ENCODE measurements around the gene TM9SF1. TPM values are rescaled to one million over a fixed set of nuclear protein-coding genes. Genes with fewer than 3 reads are reported as not detected.

TM9SF1 gene
- total and polyA plus RNA-seq, 2 of the 4 experiments (the other 2 are of a cell fraction), result 40.4 to 65.6 TPM

GRCh38 chr14:24236689-24237462 is 41.6 kb upstream of the TM9SF1 start:
- no peak overlapping the region for H2BK5ac ChIP-seq (ENCODE audit: low read depth, low read length, poor library complexity, severe bottlenecking)
- H3K56ac ChIP-seq (ENCODE audit: extremely low read depth, insufficient read depth, low read length), result no peak overlapping the region
- dilution Hi-C loops (cut with HindIII; ENCODE audit: low sequenced_read_pairs, unreplicated experiment), result no loop called here
- no peak overlapping the region for H4K5ac ChIP-seq (ENCODE audit: low read depth, low read length)
- peaks cover 30% of the 10 kb centered on the region for H3K9me1 ChIP-seq (ENCODE audit: insufficient read depth, low read length)
- H3K23ac ChIP-seq (ENCODE audit: low read depth, low read length), result no peak overlapping the region
- H3K4me2 ChIP-seq (ENCODE audit: low read depth, low read length), result no peak overlapping the region
- peaks cover 44% of the 10 kb centered on the region for H3K36me3 ChIP-seq (ENCODE audit: control insufficient read depth, insufficient read depth, low read length)
- no peak overlapping the region for H2AFZ ChIP-seq (replicated peaks; ENCODE audit: low read length, poor library complexity)
- TF ChIP-seq RCOR1 (IDR thresholded peaks at IDR 0.05; ENCODE audit: insufficient replicate concordance, low read length) (no peak), RAD21 (IDR thresholded peaks at IDR 0.05; ENCODE audit: low read length) (no peak), NFE2L2 (IDR thresholded peaks at IDR 0.05; ENCODE audit: low read depth, low read length) (no peak), CHD1 (IDR thresholded peaks at IDR 0.05; ENCODE audit: low read depth, low read length) (no peak), MXI1 (IDR thresholded peaks at IDR 0.05; ENCODE audit: borderline replicate concordance, low read depth, low read length) (no peak), ELK1 (IDR thresholded peaks at IDR 0.05; ENCODE audit: borderline replicate concordance, low read depth, low read length) (no peak), MAZ (IDR thresholded peaks at IDR 0.05; ENCODE audit: borderline replicate concordance, low read depth, low read length) (no peak), FOS (IDR thresholded peaks at IDR 0.05; ENCODE audit: low read depth, low read length) (no peak)
- TF ChIP-seq, protein P1, sequence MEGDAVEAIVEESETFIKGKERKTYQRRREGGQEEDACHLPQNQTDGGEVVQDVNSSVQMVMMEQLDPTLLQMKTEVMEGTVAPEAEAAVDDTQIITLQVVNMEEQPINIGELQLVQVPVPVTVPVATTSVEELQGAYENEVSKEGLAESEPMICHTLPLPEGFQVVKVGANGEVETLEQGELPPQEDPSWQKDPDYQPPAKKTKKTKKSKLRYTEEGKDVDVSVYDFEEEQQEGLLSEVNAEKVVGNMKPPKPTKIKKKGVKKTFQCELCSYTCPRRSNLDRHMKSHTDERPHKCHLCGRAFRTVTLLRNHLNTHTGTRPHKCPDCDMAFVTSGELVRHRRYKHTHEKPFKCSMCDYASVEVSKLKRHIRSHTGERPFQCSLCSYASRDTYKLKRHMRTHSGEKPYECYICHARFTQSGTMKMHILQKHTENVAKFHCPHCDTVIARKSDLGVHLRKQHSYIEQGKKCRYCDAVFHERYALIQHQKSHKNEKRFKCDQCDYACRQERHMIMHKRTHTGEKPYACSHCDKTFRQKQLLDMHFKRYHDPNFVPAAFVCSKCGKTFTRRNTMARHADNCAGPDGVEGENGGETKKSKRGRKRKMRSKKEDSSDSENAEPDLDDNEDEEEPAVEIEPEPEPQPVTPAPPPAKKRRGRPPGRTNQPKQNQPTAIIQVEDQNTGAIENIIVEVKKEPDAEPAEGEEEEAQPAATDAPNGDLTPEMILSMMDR (conservative IDR thresholded peaks at IDR 0.05; ENCODE audit: low read depth, low read length), result no peak
- no peak overlapping the region for H3K9ac ChIP-seq (ENCODE audit: low read depth, low read length)
- H3K18ac ChIP-seq (ENCODE audit: low read depth, low read length), result no peak overlapping the region
- peaks cover 65 to 90% of the 10 kb centered on the region in 2 experiments for H3K79me1 ChIP-seq (ENCODE audit: low read depth in 1 of 2, low read length in 2 of 2)
- H3K4me3 ChIP-seq (ENCODE audit: insufficient read depth, low read depth, low read length), result no peak overlapping the region
- intact Hi-C loops (cut with micrococcal nuclease), result no loop called here
- no peaks in the 10 kb centered on the region for H3K9me3 ChIP-seq (ENCODE audit: control insufficient read depth, insufficient read depth, low read length)
- no peak for DNase-seq
- no peak overlapping the region for H2BK20ac ChIP-seq (ENCODE audit: low read depth, low read length)
- no peak overlapping the region for H4K91ac ChIP-seq (ENCODE audit: insufficient read depth, low read depth, low read length)
- ChIA-PET POLR2A (ENCODE audit: unreplicated experiment) (no interaction called here), CTCF (interaction anchor here (0.6 to 0.7 kb wide), 2 partner anchors 59 to 71 kb away, joined by 3 read pairs; partner anchors contain the start of gene CIDEB)
- in situ Hi-C loops (cut with MboI; ENCODE audit: low sequenced_read_pairs), result loop anchor here (10.0 kb wide), 1 partner anchor 198 kb away; no protein-coding TSS in a partner anchor
- no peak overlapping the region for H2BK15ac ChIP-seq (ENCODE audit: low read depth, low read length)
- no peak overlapping the region for H3K14ac ChIP-seq (replicated peaks; ENCODE audit: low read depth, low read length)
- H4K20me1 ChIP-seq (ENCODE audit: insufficient read depth, low read length), result peaks cover 4% of the 10 kb centered on the region
- peaks cover 15% of the 10 kb centered on the region for H3K4me1 ChIP-seq (ENCODE audit: control insufficient read depth, insufficient read depth, low read length)
- no peak overlapping the region for H3K4ac ChIP-seq (ENCODE audit: low read depth, low read length)
- H2AK9ac ChIP-seq (replicated peaks; ENCODE audit: low read depth, low read length, poor library complexity), result no peak overlapping the region
- no peak for ATAC-seq (ENCODE audit: low read depth)
- H2BK120ac ChIP-seq (ENCODE audit: low read depth, low read length), result no peak overlapping the region
- no peak overlapping the region for H2AK5ac ChIP-seq (ENCODE audit: low read depth, low read length)
- WGBS, 2 experiments (ENCODE audit: extremely low coverage in 2 of 2, insufficient read length in 1 of 2), result 90% methylated on average over 2 of the region's 6 CpGs; no CpG with 5 or more reads in 1 of the 2 experiments
- H4K8ac ChIP-seq (ENCODE audit: low read depth in 2 of 2, low read length in 2 of 2), result no peak overlapping the region
- no peaks in the 10 kb centered on the region for H3K27me3 ChIP-seq (ENCODE audit: control insufficient read depth, insufficient read depth, low read length)
- H3K27ac ChIP-seq (ENCODE audit: insufficient read depth, low read length), result no peak overlapping the region
- BruUV-seq (replicated peaks), result no TSS peak
